ENCODE data around the gene ULK4. TPM values are rescaled to one million over a fixed set of nuclear protein-coding genes. Genes with fewer than 3 reads are reported as not detected.

The ULK4 gene
- total and polyA plus RNA-seq, 2 of the 4 experiments (the other 2 are of a cell fraction), result 2.7 to 5.0 TPM

- no peak overlapping the region for H3K9ac ChIP-seq (ENCODE audit: low read depth, low read length)
- WGBS, 2 experiments (ENCODE audit: extremely low coverage in 2 of 2, insufficient read length in 1 of 2), result no CpG with 5 or more reads among the region's 1 CpG
Measured at GRCh38 chr3:41629986-41630385, 331.9 kb downstream of the ULK4 start.

More at GRCh38 chr3:41629986-41630385, 331.9 kb downstream of the ULK4 start:
- H2AK9ac ChIP-seq (replicated peaks; ENCODE audit: low read depth, low read length, poor library complexity), result no peak overlapping the region
- no peak overlapping the region for H2BK15ac ChIP-seq (ENCODE audit: low read depth, low read length)
- H4K8ac ChIP-seq (ENCODE audit: low read depth in 2 of 2, low read length in 2 of 2), result no peak overlapping the region
- H3K79me1 ChIP-seq (ENCODE audit: low read depth in 1 of 2, low read length in 2 of 2), result no peaks in the 10 kb centered on the region
- H3K27me3 ChIP-seq (ENCODE audit: control insufficient read depth, insufficient read depth, low read length), result no peaks in the 10 kb centered on the region
- no peak overlapping the region for H2BK5ac ChIP-seq (ENCODE audit: low read depth, low read length, poor library complexity, severe bottlenecking)
- CTCF ChIA-PET, result no interaction called here
- ATAC-seq (ENCODE audit: low read depth), result no peak
- no peak overlapping the region for H2AFZ ChIP-seq (replicated peaks; ENCODE audit: low read length, poor library complexity)
- H3K4me3 ChIP-seq (ENCODE audit: insufficient read depth, low read depth, low read length), result no peak overlapping the region
- no peaks in the 10 kb centered on the region for H4K20me1 ChIP-seq (ENCODE audit: insufficient read depth, low read length)
- H3K27ac ChIP-seq (ENCODE audit: insufficient read depth, low read length), result no peak overlapping the region
- no peak overlapping the region for H3K56ac ChIP-seq (ENCODE audit: extremely low read depth, insufficient read depth, low read length)
- in situ Hi-C loops (cut with MboI; ENCODE audit: low sequenced_read_pairs) (no loop called here), intact Hi-C loops (cut with micrococcal nuclease) (no loop called here), dilution Hi-C loops (cut with HindIII; ENCODE audit: low sequenced_read_pairs, unreplicated experiment) (no loop called here)
- H3K4me2 ChIP-seq (ENCODE audit: low read depth, low read length), result no peak overlapping the region
- H3K23ac ChIP-seq (ENCODE audit: low read depth, low read length), result no peak overlapping the region
- no peak overlapping the region for H4K91ac ChIP-seq (ENCODE audit: insufficient read depth, low read depth, low read length)
- TF ChIP-seq BHLHE40 (IDR thresholded peaks at IDR 0.05; ENCODE audit: low read depth, low read length), result no peak
- no peak for TF ChIP-seq RFX5 (IDR thresholded peaks at IDR 0.05; ENCODE audit: low read depth, low read length)
- no peak for TF ChIP-seq MXI1 (IDR thresholded peaks at IDR 0.05; ENCODE audit: borderline replicate concordance, low read depth, low read length)
- TF ChIP-seq FOS (IDR thresholded peaks at IDR 0.05; ENCODE audit: low read depth, low read length), result no peak
- no peak for TF ChIP-seq MAZ (IDR thresholded peaks at IDR 0.05; ENCODE audit: borderline replicate concordance, low read depth, low read length)
- no peak for TF ChIP-seq POLR2A (IDR thresholded peaks at IDR 0.05; ENCODE audit: low read depth, low read length)
- TF ChIP-seq, protein P1, sequence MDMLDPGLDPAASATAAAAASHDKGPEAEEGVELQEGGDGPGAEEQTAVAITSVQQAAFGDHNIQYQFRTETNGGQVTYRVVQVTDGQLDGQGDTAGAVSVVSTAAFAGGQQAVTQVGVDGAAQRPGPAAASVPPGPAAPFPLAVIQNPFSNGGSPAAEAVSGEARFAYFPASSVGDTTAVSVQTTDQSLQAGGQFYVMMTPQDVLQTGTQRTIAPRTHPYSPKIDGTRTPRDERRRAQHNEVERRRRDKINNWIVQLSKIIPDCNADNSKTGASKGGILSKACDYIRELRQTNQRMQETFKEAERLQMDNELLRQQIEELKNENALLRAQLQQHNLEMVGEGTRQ (IDR thresholded peaks at IDR 0.05; ENCODE audit: low read depth, low read length), result no peak
- no peak for TF ChIP-seq SMC3 (IDR thresholded peaks at IDR 0.05; ENCODE audit: low read depth, low read length)
- no peak for TF ChIP-seq RAD21 (IDR thresholded peaks at IDR 0.05; ENCODE audit: low read length)
- TF ChIP-seq CHD1 (IDR thresholded peaks at IDR 0.05; ENCODE audit: low read depth, low read length), result no peak
- no peak for TF ChIP-seq MAFK (IDR thresholded peaks at IDR 0.05; ENCODE audit: low read depth, low read length)
- no peak for TF ChIP-seq CEBPB (IDR thresholded peaks at IDR 0.05; ENCODE audit: low read depth, low read length)
- TF ChIP-seq ELK1 (IDR thresholded peaks at IDR 0.05; ENCODE audit: borderline replicate concordance, low read depth, low read length), result no peak
- TF ChIP-seq RCOR1 (IDR thresholded peaks at IDR 0.05; ENCODE audit: insufficient replicate concordance, low read length), result no peak
- H3K36me3 ChIP-seq (ENCODE audit: control insufficient read depth, insufficient read depth, low read length), result no peaks in the 10 kb centered on the region
- no peak overlapping the region for H4K5ac ChIP-seq (ENCODE audit: low read depth, low read length)
- no peak overlapping the region for H3K4ac ChIP-seq (ENCODE audit: low read depth, low read length)
- no peak overlapping the region for H2BK20ac ChIP-seq (ENCODE audit: low read depth, low read length)
- DNase-seq, result no peak
- no peaks in the 10 kb centered on the region for H3K9me3 ChIP-seq (ENCODE audit: control insufficient read depth, insufficient read depth, low read length)
- no peaks in the 10 kb centered on the region for H3K9me1 ChIP-seq (ENCODE audit: insufficient read depth, low read length)
- H2BK120ac ChIP-seq (ENCODE audit: low read depth, low read length), result no peak overlapping the region
- H3K4me1 ChIP-seq (ENCODE audit: control insufficient read depth, insufficient read depth, low read length), result no peaks in the 10 kb centered on the region
- no peak overlapping the region for H3K18ac ChIP-seq (ENCODE audit: low read depth, low read length)
- no TSS peak for BruUV-seq (replicated peaks)
- no peak overlapping the region for H2AK5ac ChIP-seq (ENCODE audit: low read depth, low read length)
- H3K14ac ChIP-seq (replicated peaks; ENCODE audit: low read depth, low read length), result no peak overlapping the region
- POLR2A ChIA-PET (ENCODE audit: unreplicated experiment), result no interaction called here
